Smooth muscle cell (in vitro differentiated cells): Measurements from ENCODE around the gene BEX2. TPM values are rescaled to one million over a fixed set of nuclear protein-coding genes. Genes with fewer than 3 reads are reported as not detected.

ENCODE experiments used
- DNase-seq: peaks from one replicate; lab custom pipeline; 2025; ENCODE audit not compliant: unreplicated experiment; lab: John Stamatoyannopoulos, UW
- H2AFZ ChIP-seq: fragments of 200-600 bp; sonication (generic); 2 replicates; pipeline ENCODE4 v1.6.0; 2016; ENCODE audit warnings: antibody characterized with exemption, low read depth, mild to moderate bottlenecking
- H3F3A ChIP-seq: fragments of 200-600 bp; sonication (generic); 2 replicates; pipeline ENCODE4 v1.6.0; 2017; ENCODE audit warnings: antibody characterized with exemption, low read depth
- H3K27ac ChIP-seq: fragments of 200-600 bp; sonication (generic); 2 replicates; pipeline ENCODE4 v1.5.1; 2016; ENCODE audit warnings: low read depth, mild to moderate bottlenecking
- H3K27me3 ChIP-seq: fragments of 200-600 bp; sonication (generic); 2 replicates; pipeline ENCODE4 v1.6.1; 2016; ENCODE audit warnings: low read depth, mild to moderate bottlenecking
- H3K36me3 ChIP-seq: fragments of 200-600 bp; sonication (generic); 2 replicates; pipeline ENCODE4 v1.5.1; 2016; ENCODE audit warnings: low read depth
- H3K4me1 ChIP-seq: fragments of 200-600 bp; sonication (generic); 2 replicates; pipeline ENCODE4 v1.5.1; 2016; ENCODE audit warnings: low read depth
- H3K4me2 ChIP-seq: fragments of 200-600 bp; sonication (generic); 2 replicates; pipeline ENCODE4 v1.6.0; 2016; ENCODE audit warnings: mild to moderate bottlenecking
- H3K4me3 ChIP-seq: fragments of 200-600 bp; sonication (generic); 2 replicates; pipeline ENCODE4 v1.5.1; 2016; ENCODE audit warnings: mild to moderate bottlenecking
- H3K79me2 ChIP-seq: fragments of 200-600 bp; sonication (generic); 2 replicates; pipeline ENCODE4 v1.6.0; 2016; ENCODE audit warnings: low read depth, mild to moderate bottlenecking
- H3K9ac ChIP-seq: fragments of 200-600 bp; sonication (generic); 2 replicates; pipeline ENCODE4 v1.6.0; 2016; ENCODE audit warnings: low read depth
- H3K9me3 ChIP-seq: fragments of 200-600 bp; sonication (generic); replicated peaks from 2 replicates; pipeline ENCODE4 v1.5.1; 2016; ENCODE audit warnings: low read depth
- H4K20me1 ChIP-seq: fragments of 200-600 bp; sonication (generic); 2 replicates; pipeline ENCODE4 v1.6.0; 2016; ENCODE audit warnings: low read depth
- WGBS: methylation state at CpG from one replicate; pipeline ENCODE4 v1.1.7; 2016; ENCODE audit warnings: low lambda C conversion rate; 5-methylcytosine and 5-hydroxymethylcytosine counted together
- polyA plus RNA-seq: library from polyadenylated mRNA; unstranded; fragments of >200 nt; fragmentation: Nextera tagmentation; extraction: Ambion mirVana; gene quantifications from 2 replicates; pipeline ENCODE4 v1.2.1, GENCODE V29; 2016
- total RNA-seq: library from RNA; depleted of rRNA; stranded (reverse); fragments of >200 nt; gene quantifications from 2 replicates; pipeline ENCODE4 v1.2.3, GENCODE V29; 2014
- TF ChIP-seq, protein P1 (sequence below): fragments of 200-600 bp; sonication (generic); IDR thresholded peaks from 2 replicates; pipeline ENCODE4 v1.5.1; 2017; ENCODE audit warnings: borderline replicate concordance, mild to moderate bottlenecking, antibody characterized with exemption; ENCODE audit not compliant: insufficient read depth, poor library complexity, severe bottlenecking

The BEX2 gene
- total and polyA plus RNA-seq, 2 experiments from 2014 or later = 3.6 to 4.7 TPM

DNA sequence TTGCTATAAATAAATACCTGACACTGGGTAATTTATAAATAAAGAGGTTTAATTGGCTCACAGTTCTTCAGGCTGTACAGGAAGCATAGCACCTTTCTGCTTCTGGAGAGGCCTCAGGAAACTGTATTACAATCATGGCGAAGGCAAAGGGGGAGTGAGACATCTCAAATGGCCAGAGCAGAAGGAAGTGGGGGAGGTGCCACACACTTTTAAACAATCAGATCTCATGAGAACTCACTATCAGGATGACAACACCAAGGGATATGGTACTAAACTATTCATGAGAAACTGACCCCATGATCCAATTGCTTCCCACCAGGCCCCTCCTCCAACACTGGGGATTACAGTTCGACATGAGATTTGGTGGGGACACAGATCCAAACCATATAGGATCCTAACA is 33.8 kb upstream of the BEX2 start:
- 58% methylated on average over 2 of the region's 2 CpGs for WGBS
- H3K27ac ChIP-seq = no peak overlapping the region
- H3K4me1 ChIP-seq = no peaks in the 10 kb centered on the region
- H3K4me3 ChIP-seq = no peak overlapping the region
- H4K20me1 ChIP-seq = no peaks in the 10 kb centered on the region
- H3K79me2 ChIP-seq = no peaks in the 10 kb centered on the region
- no peaks in the 10 kb centered on the region for H3K36me3 ChIP-seq
- H3F3A ChIP-seq = no peaks in the 10 kb centered on the region
- H3K27me3 ChIP-seq = no peaks in the 10 kb centered on the region
- no peak for DNase-seq
- TF ChIP-seq, protein P1, sequence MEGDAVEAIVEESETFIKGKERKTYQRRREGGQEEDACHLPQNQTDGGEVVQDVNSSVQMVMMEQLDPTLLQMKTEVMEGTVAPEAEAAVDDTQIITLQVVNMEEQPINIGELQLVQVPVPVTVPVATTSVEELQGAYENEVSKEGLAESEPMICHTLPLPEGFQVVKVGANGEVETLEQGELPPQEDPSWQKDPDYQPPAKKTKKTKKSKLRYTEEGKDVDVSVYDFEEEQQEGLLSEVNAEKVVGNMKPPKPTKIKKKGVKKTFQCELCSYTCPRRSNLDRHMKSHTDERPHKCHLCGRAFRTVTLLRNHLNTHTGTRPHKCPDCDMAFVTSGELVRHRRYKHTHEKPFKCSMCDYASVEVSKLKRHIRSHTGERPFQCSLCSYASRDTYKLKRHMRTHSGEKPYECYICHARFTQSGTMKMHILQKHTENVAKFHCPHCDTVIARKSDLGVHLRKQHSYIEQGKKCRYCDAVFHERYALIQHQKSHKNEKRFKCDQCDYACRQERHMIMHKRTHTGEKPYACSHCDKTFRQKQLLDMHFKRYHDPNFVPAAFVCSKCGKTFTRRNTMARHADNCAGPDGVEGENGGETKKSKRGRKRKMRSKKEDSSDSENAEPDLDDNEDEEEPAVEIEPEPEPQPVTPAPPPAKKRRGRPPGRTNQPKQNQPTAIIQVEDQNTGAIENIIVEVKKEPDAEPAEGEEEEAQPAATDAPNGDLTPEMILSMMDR = no peak
- no peaks in the 10 kb centered on the region for H3K9me3 ChIP-seq
- H3K4me2 ChIP-seq = no peak overlapping the region
- H3K9ac ChIP-seq = no peak overlapping the region
- H2AFZ ChIP-seq = no peak overlapping the region

DNA sequence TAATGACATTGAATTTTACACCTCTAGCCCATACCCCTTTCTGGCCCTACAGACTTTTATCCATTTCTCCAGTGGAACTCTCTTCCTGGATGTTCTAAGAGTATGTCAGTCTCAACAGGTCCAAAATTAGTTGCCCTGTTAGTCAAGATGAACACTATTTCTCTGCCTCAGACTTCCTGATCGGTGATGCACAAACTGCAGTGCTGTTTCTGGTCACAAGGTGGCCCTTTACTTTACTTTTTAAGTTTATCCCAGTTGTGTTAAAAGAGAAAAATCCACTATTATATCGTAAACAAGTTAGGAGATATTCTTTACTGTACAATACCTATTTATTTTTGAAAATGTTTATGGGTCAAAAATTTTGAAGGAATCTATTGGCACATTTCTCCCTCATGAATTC is 32.3 kb upstream of the BEX2 start:
- no peaks in the 10 kb centered on the region for H3K9me3 ChIP-seq
- no peak overlapping the region for H3K9ac ChIP-seq
- no peak overlapping the region for H3K27ac ChIP-seq
- no peak overlapping the region for H3K4me3 ChIP-seq
- H3K4me2 ChIP-seq = no peak overlapping the region
- WGBS = 37% methylated on average over 2 of the region's 2 CpGs
- H3K36me3 ChIP-seq = no peaks in the 10 kb centered on the region
- no peak for DNase-seq
- no peaks in the 10 kb centered on the region for H3K27me3 ChIP-seq
- TF ChIP-seq, protein P1 = peak; percentile 66
- peak overlapping the region; percentile 69 for H2AFZ ChIP-seq
- no peaks in the 10 kb centered on the region for H4K20me1 ChIP-seq
- H3K4me1 ChIP-seq = no peaks in the 10 kb centered on the region
- no peaks in the 10 kb centered on the region for H3F3A ChIP-seq
- H3K79me2 ChIP-seq = no peaks in the 10 kb centered on the region

DNA sequence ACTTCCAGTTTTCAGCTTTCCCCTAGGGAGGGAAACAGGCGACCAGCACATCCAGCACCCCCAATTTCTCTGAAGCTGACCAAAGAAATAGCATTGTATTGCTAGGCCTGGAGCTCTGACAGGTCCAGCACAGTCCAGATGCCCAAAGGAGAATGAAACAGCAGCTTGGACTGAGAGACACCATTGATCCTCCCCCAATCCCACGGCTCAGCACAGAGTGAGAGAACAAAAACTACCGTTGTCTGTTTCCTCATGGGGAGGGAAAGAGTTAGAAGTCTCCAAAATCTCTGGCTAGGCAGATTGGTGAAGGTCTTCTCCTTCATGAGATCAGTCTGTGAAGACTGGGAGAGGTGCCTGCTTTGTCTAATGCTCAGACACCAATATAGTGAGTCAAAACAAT is 27.9 kb upstream of the BEX2 start:
- 57% methylated on average over 3 of the region's 3 CpGs for WGBS
- no peaks in the 10 kb centered on the region for H3K4me1 ChIP-seq
- H3K4me2 ChIP-seq = no peak overlapping the region
- H3K9me3 ChIP-seq = no peaks in the 10 kb centered on the region
- DNase-seq = no peak
- H3F3A ChIP-seq = no peaks in the 10 kb centered on the region
- H3K27me3 ChIP-seq = no peaks in the 10 kb centered on the region
- TF ChIP-seq, protein P1 = no peak
- no peaks in the 10 kb centered on the region for H3K36me3 ChIP-seq
- no peak overlapping the region for H3K4me3 ChIP-seq
- H2AFZ ChIP-seq = no peak overlapping the region
- no peak overlapping the region for H3K9ac ChIP-seq
- H3K27ac ChIP-seq = no peak overlapping the region
- no peaks in the 10 kb centered on the region for H4K20me1 ChIP-seq
- no peaks in the 10 kb centered on the region for H3K79me2 ChIP-seq

DNA sequence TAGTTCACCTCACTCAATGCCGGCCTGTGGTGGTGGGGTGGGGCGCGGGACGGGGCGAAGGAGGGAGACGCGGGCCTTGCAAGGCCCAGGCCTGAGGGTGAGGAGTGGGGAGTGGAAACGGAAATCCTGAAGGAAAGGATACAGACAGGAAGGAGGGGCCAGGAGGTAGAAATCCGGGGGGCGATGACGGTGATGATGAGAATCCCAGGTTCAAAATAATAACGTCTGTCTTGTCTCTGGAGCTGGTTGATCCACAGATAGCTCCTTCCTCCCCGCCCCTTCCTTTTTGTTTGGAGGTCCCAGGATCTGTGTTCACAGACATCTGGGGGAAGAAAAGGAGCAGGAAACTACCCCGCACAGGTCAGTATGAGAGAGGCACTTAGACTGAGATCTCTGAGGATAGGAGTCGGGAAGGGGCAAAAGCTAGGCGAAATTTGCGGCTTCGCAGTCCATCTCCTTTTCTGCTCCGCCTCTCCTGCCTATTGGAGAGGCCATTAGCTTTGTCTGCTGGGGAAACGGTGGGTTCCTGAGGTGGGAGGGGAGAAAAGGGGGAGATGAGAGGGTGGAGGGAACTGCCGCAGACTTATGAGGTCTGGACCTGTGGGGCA is 20.0 kb upstream of the BEX2 start:
- no peaks in the 10 kb centered on the region for H3K27me3 ChIP-seq
- TF ChIP-seq, protein P1 = no peak
- H3K9ac ChIP-seq = no peak overlapping the region
- peaks cover 7% of the 10 kb centered on the region for H3K4me1 ChIP-seq
- no peak overlapping the region for H3K27ac ChIP-seq
- H2AFZ ChIP-seq = peak overlapping the region; percentile 81
- H3K4me2 ChIP-seq = peak overlapping the region; percentile 81
- H3K79me2 ChIP-seq = no peaks in the 10 kb centered on the region
- no peak for DNase-seq
- 43% methylated on average over 21 of the region's 21 CpGs for WGBS
- H4K20me1 ChIP-seq = no peaks in the 10 kb centered on the region
- peak overlapping the region; percentile 41 for H3K4me3 ChIP-seq
- no peaks in the 10 kb centered on the region for H3K36me3 ChIP-seq
- H3F3A ChIP-seq = no peaks in the 10 kb centered on the region
- no peaks in the 10 kb centered on the region for H3K9me3 ChIP-seq
